Mesothelial cell of epicardium (in vitro differentiated cells): Measurements from ENCODE around the gene LRCH2. TPM values are rescaled to one million over a fixed set of nuclear protein-coding genes. Genes with fewer than 3 reads are reported as not detected.
"Not testable (repeated sequence)": the region's sequence is repeated elsewhere in the genome, so short reads cannot be mapped to it uniquely, and the experiment has no call there.

Experiments used
- DNase-seq, 2 experiments: peaks; one replicate each; pipeline ENCODE4 v3.0.0; 2021; ENCODE audit warnings: low spot score in 2 of 2; ENCODE audit not compliant: unreplicated experiment in 2 of 2
- H3K27ac Mint-ChIP-seq: 2 replicates; pipeline ENCODE4 v1.8.0; 2021; ENCODE audit warnings: mixed read lengths
- H3K27me3 Mint-ChIP-seq: 2 replicates; pipeline ENCODE4 v1.8.0; 2021; ENCODE audit warnings: low read depth, mixed read lengths
- H3K36me3 Mint-ChIP-seq: 2 replicates; pipeline ENCODE4 v1.8.0; 2021; ENCODE audit warnings: mixed read lengths
- H3K4me1 Mint-ChIP-seq: 2 replicates; pipeline ENCODE4 v1.8.0; 2021; ENCODE audit warnings: mixed read lengths
- H3K4me3 Mint-ChIP-seq: 2 replicates; pipeline ENCODE4 v1.8.0; 2021; ENCODE audit warnings: mild to moderate bottlenecking, moderate library complexity, mixed read lengths
- H3K9me3 Mint-ChIP-seq: 2 replicates; pipeline ENCODE4 v1.8.0; 2021; ENCODE audit warnings: mixed read lengths
- CTCF ChIP-seq: fragments of 200-600 bp; sonication (generic); IDR thresholded peaks from one replicate; pipeline ENCODE4 v1.5.0; 2021; ENCODE audit warnings: antibody characterized with exemption; ENCODE audit not compliant: unreplicated experiment
- total RNA-seq: library from RNA; stranded (reverse); gene quantifications from 3 replicates; pipeline ENCODE4 v1.2.1, GENCODE V29; 2021

Gene LRCH2
- total RNA-seq, 1 donor from 2014 or later: 29.1 TPM

- TF ChIP-seq CTCF: no peak
- no peaks in the 10 kb centered on the region for H3K27me3 Mint-ChIP-seq
- H3K4me3 Mint-ChIP-seq: peak overlapping the region; percentile 26
- no peaks in the 10 kb centered on the region for H3K36me3 Mint-ChIP-seq
- peak overlapping the region; percentile 45 for H3K27ac Mint-ChIP-seq
- H3K4me1 Mint-ChIP-seq: peaks cover 60% of the 10 kb centered on the region
- no peaks in the 10 kb centered on the region for H3K9me3 Mint-ChIP-seq
- DNase-seq: no peak
Measured at GRCh38 chrX:115229337-115230003, 4.4 kb downstream of the LRCH2 start.

DNA sequence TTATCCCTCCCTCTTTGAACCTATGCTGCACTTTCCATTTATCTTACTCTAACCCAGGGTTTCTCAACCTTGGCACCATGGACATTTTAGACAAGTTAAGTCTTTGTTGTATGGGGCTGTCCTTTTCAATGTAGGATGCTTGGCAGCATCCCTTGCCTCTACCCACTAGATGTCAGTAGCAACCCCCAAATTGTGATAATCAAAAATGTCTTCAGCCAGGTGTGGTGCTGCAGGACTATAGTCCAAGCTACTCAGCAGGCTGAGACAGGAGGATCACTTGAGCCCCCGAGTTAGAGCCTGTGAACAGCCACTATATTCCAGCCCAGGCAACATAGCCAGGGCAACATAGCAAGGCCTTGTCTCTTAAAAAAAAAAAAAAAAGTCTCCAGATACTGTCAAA lies 7.0 kb downstream of the LRCH2 start:
- Mint-ChIP-seq H3K27ac (no peak overlapping the region), H3K27me3 (no peaks in the 10 kb centered on the region), H3K36me3 (peaks cover 3% of the 10 kb centered on the region), H3K4me3 (no peak overlapping the region), H3K9me3 (no peaks in the 10 kb centered on the region), H3K4me1 (peaks cover 50% of the 10 kb centered on the region)
- peak in 1 of 2 experiments; percentile 39 for DNase-seq
- TF ChIP-seq CTCF: no peak

- Mint-ChIP-seq H3K4me1 (peaks cover 18% of the 10 kb centered on the region), H3K36me3 (peaks cover 15% of the 10 kb centered on the region)
- not testable (repeated sequence) for H3K9me3 Mint-ChIP-seq, H3K4me3 Mint-ChIP-seq, H3K27me3 Mint-ChIP-seq, H3K27ac Mint-ChIP-seq, DNase-seq
Measured at GRCh38 chrX:115217346-115217745, 16.6 kb downstream of the LRCH2 start.

DNA sequence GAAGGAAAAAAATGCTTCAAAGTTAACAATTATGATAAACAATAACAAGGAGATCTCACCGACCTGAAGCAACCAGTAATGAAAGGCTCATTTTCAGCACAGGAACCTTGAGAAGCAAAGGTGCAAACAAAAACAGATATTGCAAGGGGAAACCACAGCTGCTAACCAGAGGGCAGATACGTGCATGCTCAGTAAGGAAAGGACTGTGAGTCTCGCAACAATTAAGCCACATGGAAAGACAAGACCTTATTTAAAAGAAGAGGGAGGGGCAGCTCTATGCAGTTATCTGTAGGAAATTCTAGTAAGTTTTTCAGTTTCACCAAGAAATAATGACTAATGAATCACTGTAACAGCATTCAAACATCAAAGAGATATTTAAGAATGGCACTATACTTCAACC lies 19.3 kb downstream of the LRCH2 start:
- DNase-seq: no peak
- Mint-ChIP-seq H3K9me3 (peaks cover 15% of the 10 kb centered on the region), H3K27me3 (no peaks in the 10 kb centered on the region), H3K4me3 (no peak overlapping the region), H3K36me3 (peaks cover 38% of the 10 kb centered on the region), H3K4me1 (peaks cover 10% of the 10 kb centered on the region), H3K27ac (no peak overlapping the region)
- no peak for TF ChIP-seq CTCF

DNA sequence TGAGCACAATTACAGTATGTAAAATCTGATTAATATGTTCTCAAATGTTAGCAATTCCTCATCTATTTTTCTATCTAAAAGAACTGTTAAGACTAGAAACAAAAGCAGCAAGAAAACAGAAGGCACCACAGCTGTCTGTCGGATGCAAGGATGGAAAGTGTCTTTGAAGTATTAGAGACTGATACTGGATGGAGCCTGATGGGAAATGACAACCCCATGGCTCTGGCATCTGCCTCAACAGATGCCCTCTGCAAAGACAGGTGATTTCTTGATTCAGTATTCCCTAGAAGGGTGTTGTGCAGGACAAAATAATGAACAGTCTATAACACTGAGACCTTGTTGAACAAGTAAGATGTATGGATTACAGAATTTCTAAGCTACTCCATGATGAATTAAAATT lies 19.7 kb downstream of the LRCH2 start:
- Mint-ChIP-seq H3K9me3 (peaks cover 18% of the 10 kb centered on the region), H3K4me1 (peaks cover 11% of the 10 kb centered on the region)

DNA sequence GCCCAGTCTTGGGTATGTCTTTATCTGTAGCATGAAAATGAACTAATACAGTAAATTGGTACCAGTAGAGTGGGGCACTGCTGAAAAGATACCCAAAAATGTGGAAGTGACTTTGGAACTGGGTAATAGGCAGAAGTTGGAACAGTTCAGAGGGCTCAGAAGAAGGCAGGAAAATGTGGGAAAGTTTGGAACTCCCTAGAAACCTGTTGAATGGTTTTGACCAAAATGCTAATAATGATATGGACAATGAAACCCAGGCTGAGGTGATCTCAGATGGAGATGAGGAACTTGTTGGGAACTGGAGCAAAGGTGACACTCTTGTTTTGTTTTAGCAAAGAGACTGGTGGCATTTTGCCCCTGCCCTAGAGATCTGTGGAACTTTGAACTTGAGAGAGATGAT lies 24.3 kb downstream of the LRCH2 start:
- not testable (repeated sequence) for H3K27me3 Mint-ChIP-seq, H3K27ac Mint-ChIP-seq, DNase-seq, H3K4me3 Mint-ChIP-seq
- peaks cover 47% of the 10 kb centered on the region for H3K36me3 Mint-ChIP-seq
- H3K9me3 Mint-ChIP-seq: peaks cover 23% of the 10 kb centered on the region
- H3K4me1 Mint-ChIP-seq: peaks cover 12% of the 10 kb centered on the region

More for the DNA sequence above, 19.7 kb downstream of the LRCH2 start:
- no peak for TF ChIP-seq CTCF
- DNase-seq: no peak
- no peak overlapping the region for H3K4me3 Mint-ChIP-seq
- no peak overlapping the region for H3K27ac Mint-ChIP-seq
- no peaks in the 10 kb centered on the region for H3K27me3 Mint-ChIP-seq
- peaks cover 42% of the 10 kb centered on the region for H3K36me3 Mint-ChIP-seq

- Mint-ChIP-seq H3K4me1 (peaks cover 7% of the 10 kb centered on the region), H3K36me3 (peaks cover 67% of the 10 kb centered on the region), H3K27me3 (no peaks in the 10 kb centered on the region), H3K9me3 (peaks cover 59% of the 10 kb centered on the region), H3K4me3 (no peak overlapping the region), H3K27ac (no peak overlapping the region)
- DNase-seq: no peak
- TF ChIP-seq CTCF: no peak
Measured at GRCh38 chrX:115204040-115204439, 29.9 kb downstream of the LRCH2 start.
